Measurements from ENCODE around the gene THAP5.

DNA sequence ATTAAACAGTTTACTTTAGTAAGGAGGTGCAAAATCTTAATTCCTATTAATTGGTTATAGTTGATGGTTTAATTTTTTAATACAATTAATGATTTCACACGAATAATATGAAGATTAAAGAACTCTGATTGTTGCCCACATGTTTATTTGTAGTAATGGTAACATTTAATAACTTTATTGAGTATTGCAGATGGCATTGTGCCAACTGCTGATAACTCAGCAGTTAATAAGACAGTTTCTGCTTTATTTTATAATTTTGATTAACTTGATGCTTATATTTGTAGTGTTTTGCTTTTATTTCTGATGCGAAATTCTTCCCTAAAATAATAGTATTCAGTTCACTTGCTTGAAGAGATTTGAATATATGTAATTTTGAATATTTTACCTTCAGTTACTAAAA lies 3.0 kb upstream of the THAP5 start:
- no peak for TF ChIP-seq EZH2 (IDR thresholded peaks at IDR 0.05; ENCODE audit: borderline replicate concordance, low read length)
- TF ChIP-seq, protein P1, sequence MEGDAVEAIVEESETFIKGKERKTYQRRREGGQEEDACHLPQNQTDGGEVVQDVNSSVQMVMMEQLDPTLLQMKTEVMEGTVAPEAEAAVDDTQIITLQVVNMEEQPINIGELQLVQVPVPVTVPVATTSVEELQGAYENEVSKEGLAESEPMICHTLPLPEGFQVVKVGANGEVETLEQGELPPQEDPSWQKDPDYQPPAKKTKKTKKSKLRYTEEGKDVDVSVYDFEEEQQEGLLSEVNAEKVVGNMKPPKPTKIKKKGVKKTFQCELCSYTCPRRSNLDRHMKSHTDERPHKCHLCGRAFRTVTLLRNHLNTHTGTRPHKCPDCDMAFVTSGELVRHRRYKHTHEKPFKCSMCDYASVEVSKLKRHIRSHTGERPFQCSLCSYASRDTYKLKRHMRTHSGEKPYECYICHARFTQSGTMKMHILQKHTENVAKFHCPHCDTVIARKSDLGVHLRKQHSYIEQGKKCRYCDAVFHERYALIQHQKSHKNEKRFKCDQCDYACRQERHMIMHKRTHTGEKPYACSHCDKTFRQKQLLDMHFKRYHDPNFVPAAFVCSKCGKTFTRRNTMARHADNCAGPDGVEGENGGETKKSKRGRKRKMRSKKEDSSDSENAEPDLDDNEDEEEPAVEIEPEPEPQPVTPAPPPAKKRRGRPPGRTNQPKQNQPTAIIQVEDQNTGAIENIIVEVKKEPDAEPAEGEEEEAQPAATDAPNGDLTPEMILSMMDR (conservative IDR thresholded peaks at IDR 0.05 in 1 of 2, IDR thresholded peaks at IDR 0.05 in 1 of 2; ENCODE audit: extremely low read depth in 1 of 2, insufficient read depth in 1 of 2, low read depth in 1 of 2, low read length in 2 of 2): no peak

Measured in mammary epithelial cell (primary cell).